OCI-LY1 (cell line): ENCODE measurements around the gene SHROOM2.
A peak's percentile ranks its signal among the peaks of the same experiment; 100 is the strongest.

Experiments used
- EZH2 ChIP-seq: fragments of 200-600 bp; sonication (generic), shearing (Covaris generic); IDR thresholded peaks from 2 replicates; pipeline ENCODE4 v1.8.0; 2017; ENCODE audit warnings: borderline replicate concordance, mixed run types, mild to moderate bottlenecking, antibody characterized with exemption, low read length, moderate library complexity, mixed read lengths
- TF ChIP-seq, protein P1 (sequence below): fragments of 200-600 bp; sonication (generic), shearing (Covaris generic); IDR thresholded peaks from 2 replicates; pipeline ENCODE4 v1.5.1; 2017; ENCODE audit warnings: mild to moderate bottlenecking, antibody characterized with exemption, low read length, moderate library complexity, mixed read lengths

DNA sequence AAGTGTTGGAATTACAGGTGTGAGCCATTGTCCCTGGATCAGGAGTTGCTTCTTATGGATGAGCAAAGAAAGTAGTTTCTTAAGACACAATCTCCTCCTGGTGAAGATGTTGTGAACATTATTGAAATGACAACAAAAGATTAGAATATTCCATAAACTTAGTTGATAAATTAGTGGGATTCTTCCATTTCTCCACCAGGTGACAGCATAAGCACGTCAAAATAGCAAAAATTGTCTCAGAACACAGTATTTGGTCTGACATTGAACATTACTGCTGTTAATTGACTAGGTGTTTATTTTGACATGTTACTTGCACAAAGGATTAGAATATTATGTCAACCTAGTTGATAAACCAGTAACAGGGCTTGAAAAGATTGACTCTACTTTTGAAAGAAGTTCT is 202.5 kb downstream of the SHROOM2 start:
- TF ChIP-seq, protein P1, sequence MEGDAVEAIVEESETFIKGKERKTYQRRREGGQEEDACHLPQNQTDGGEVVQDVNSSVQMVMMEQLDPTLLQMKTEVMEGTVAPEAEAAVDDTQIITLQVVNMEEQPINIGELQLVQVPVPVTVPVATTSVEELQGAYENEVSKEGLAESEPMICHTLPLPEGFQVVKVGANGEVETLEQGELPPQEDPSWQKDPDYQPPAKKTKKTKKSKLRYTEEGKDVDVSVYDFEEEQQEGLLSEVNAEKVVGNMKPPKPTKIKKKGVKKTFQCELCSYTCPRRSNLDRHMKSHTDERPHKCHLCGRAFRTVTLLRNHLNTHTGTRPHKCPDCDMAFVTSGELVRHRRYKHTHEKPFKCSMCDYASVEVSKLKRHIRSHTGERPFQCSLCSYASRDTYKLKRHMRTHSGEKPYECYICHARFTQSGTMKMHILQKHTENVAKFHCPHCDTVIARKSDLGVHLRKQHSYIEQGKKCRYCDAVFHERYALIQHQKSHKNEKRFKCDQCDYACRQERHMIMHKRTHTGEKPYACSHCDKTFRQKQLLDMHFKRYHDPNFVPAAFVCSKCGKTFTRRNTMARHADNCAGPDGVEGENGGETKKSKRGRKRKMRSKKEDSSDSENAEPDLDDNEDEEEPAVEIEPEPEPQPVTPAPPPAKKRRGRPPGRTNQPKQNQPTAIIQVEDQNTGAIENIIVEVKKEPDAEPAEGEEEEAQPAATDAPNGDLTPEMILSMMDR: peak; percentile 37; the same call in 1 of the 2 replicates
- no peak for TF ChIP-seq EZH2
